Activated CD4-positive, alpha-beta T cell treated with anti-CD3 and anti-CD28 coated beads, Interleukin-2, amount 50 U/mL, for 1 hour (primary cell): Measurements from ENCODE around the gene UBA3.

ENCODE experiments used
- DNase-seq: peaks from one replicate; pipeline ENCODE4 v3.0.0-alpha.2; 2020

UBA3 gene

GRCh38 chr3:69080233-69080920 is at the start of gene UBA3:
Gene UBA3 (minus strand): TSS chr3:69080365. CDS start chr3:69080353, 12 bp downstream.
- DNase-seq = peak; percentile 92

GRCh38 chr3:69129531-69129930 is 49.4 kb upstream of the UBA3 start:
- no peak for DNase-seq

DNA sequence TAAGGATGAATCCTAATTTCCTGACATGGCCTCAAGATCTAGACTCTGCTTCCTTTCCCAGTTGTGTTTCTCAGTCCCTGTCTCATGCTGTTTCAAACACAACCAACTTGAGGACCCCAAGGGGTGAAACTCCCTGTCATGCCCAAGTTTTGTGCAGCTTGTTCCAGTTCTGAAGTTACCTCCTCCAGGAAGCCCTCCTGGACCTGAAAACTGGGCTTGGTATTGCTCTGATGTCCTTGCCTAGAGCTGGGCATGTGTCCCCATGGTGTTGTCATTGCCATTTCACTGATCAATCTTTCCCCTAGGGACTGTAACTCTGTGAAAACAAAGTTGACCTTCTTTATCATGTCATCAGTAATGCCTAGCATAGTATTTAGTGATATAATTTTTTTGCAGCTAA is 48.3 kb upstream of the UBA3 start:
- no peak for DNase-seq

DNA sequence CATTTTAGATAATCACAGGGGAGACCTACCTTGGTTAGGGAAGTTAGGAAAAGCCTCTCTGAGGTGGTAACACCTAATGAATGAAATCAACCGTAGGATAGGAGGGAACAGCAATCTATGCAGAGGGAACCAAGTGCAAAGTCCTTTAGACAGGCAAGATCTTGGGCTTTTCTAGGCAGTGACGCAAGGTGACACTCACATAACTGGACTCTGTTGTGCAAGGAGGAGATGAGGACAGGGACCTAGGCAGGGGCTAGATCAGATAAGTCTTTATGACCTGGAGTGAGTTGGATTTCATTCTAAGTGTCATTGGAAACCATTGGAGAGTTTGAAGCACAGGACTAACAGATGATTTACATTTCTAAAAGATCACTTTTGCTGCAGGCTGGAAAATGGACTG is 46.8 kb upstream of the UBA3 start:
- no peak for DNase-seq

DNA sequence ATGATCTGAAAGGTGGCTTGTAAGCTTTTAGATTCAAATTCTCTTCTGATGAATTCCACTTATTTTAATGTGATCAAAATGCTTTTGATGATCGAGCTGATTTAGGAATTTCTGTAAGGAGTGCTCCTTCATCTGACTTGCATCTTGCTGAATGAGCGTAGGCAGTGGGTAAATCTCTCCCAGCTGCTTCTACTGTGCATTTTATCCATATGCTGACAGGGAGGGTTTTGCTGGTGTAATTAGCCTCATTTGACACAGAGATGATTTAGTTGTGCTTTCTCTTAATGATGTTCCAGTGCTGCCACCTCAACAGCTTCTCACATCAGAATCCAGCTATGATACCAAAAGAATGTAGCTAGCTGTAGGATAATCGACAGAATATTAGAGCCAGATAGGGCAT is 46.1 kb upstream of the UBA3 start:
- no peak for DNase-seq

DNA sequence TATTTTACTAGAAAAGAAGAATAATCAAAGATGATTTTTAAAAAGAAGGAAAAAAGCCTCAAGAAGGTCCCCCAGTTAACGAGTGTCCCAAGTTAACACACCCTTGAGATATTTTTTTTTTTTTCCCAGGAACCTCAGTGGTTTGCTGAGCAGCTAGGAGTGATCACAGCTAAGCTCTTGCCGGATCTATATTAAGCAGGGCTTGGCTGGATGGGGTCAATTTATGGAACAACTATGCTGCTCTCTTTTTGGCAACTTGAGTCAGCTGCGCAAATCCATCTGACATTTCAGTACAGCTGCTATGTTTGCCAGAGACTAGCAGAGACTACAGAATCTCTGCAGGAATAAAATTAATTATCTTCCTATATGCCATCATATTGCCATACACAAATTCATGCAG is 42.2 kb upstream of the UBA3 start, which contains the start of gene LMOD3:
Gene LMOD3 (minus strand): TSS at position 193 of the 400 bp plus-strand sequence. CDS start 209 bp downstream, outside the sequence.
- DNase-seq = no peak

DNA sequence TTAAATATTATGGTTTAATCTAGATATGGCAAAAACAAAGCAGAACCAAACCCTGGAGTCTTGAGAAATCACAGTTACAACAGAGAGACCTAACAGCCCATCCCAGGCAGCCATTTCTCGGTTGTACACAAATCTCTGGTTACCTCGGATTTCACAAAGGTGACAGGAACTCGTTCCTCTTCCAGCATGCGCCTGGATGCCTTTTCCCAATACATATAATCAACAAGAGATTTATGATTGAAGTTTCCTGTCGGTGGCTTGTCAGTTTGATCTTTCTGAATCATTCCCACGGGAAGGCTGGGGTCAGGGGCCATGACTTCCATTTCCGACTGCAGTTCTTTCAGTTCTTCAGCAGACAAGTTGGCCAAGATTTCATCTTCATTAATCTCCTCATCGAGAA is 41.8 kb upstream of the UBA3 start:
- no peak for DNase-seq

GRCh38 chr3:69121513-69121912 is 41.3 kb upstream of the UBA3 start:
- DNase-seq = no peak

DNA sequence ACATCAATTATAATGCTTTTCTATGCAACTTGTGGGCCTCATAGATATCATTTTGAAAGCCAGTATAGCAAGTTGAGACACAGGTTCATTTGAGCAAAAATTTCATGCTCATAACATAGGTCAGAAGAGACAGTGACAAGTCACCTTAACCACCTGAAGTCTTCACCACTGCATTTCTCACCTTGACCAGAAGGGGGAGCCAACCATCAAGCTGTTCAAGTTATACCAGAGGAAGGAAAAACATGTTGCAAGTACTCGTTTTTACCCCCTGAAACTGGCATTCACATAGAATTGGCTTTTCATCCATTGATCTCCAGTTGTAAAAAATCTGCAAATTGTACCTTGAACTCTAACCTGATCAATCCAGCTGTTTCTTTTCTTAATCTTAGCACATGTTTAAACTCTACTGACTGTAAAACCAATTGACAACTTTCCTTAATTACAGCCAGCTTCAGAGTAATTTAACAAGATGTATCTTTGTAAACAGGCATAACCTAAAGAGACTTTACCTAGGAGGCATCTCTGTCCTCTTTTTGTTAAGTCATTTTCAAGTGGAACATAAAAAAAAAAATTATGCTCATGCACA is 40.8 kb upstream of the UBA3 start:
- peak; percentile 78 for DNase-seq

- no peak for DNase-seq
Measured at GRCh38 chr3:69119681-69120080, 39.5 kb upstream of the UBA3 start.

GRCh38 chr3:69119138-69119537 is 39.0 kb upstream of the UBA3 start:
- DNase-seq = no peak

- DNase-seq = no peak
Measured at GRCh38 chr3:69118555-69118954, 38.4 kb upstream of the UBA3 start.

DNA sequence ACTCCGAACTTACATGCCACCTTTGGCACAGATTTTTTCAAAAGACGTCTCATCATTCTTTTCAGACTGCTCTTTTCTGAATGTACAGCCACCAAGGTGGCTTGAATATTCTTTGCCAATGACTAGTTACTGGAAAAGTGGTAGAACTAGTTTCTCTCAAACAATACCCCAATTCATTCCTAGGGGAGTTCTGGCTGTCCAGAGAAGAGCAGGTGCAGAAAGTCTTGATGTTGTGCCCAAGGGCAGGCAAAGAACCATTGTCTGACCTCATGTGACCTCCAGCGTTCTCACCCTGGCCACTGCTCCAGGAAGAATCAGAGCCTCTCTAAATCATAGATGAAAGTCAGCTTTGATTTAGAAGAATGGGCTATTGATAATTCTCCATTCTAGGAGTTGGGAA is 36.7 kb upstream of the UBA3 start:
- DNase-seq = no peak

DNA sequence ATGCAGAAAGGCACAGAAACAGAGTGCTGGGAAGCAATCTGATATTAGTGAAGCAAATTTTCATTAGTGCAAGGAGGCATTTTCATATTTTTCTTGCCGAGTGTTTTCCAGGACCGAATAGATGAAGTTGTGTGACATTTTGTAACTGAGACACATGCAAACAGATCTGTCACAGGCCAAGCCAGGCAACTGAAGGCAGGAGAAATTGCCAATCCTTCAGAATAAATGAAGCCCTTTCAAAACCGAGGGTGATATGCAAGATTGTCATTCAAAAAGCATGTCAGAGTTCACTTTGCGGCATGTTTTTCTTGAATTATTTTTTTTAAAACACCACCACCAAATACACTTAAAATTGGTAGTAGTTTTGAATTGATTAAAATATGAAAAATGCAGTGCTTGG is 36.0 kb upstream of the UBA3 start:
- DNase-seq = no peak

DNA sequence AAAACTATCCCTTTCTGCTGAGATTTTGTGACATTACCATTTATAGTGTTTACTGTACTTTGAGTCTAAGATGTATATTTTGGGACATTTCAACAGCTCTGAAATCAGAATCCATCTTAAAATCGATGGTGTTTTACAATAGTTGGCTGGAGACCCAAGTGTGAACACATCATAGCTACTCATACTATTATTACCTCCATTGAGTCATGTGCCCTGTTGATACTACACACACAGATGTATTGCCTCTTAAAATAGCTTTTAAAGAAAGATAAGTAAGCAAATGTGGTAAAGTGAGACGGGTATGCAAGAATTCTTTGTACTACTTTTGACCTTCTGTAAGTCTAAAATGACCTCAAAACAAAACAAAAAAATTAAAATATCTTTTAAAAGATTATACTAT is 35.6 kb upstream of the UBA3 start:
- DNase-seq = no peak

GRCh38 chr3:69113536-69113935 is 33.4 kb upstream of the UBA3 start:
- DNase-seq = no peak

DNA sequence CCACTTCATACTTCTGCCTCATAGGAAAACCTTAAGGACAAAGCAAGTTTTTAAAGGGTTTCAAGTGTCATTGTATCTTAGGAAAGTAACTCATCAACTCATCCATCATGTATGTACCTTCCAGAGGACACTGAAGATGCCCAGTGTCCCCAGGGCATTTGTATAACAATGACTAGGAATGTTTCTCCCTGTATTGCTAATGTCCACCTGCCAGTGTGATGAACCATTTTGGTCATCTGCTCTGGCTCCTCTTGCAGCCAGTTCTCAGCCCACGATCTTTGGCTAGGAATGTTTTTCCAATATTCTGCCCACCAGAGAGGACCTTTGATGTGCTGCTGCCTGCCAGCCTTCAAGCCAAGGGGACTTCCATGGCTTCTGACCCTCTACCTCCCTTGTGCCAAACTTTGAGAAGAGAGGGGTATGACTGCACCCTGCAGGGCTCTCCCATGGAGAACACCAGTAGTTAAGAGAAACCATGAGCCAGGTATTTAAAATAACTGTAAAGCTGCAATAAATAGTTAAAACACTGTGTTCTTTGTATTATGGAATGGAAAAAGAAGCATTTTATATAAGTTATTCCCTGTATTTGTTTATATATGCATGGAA is 30.9 kb upstream of the UBA3 start:
- DNase-seq = no peak

GRCh38 chr3:69108811-69109210 is 28.6 kb upstream of the UBA3 start:
- no peak for DNase-seq

DNA sequence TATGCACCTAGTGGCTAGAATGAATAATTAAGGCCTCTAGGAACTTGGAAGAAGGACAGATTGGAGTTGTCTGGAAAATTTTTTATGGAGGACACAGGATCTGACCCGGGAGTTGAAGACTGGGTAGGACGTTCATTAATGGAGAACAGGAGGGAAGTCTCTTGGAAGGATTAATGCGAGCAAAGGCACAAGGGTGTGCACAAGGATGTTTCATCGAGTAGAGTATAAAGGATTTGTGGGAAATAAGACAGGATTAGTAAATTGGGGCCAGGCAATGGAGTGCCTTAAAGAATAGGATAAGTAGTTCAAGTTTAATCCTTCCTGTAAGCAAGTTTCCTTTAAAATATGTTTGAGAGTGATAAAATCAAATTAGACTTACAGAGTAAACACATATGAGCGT is 27.7 kb upstream of the UBA3 start:
- no peak for DNase-seq

GRCh38 chr3:69105320-69105719 is 25.2 kb upstream of the UBA3 start:
- no peak for DNase-seq

DNA sequence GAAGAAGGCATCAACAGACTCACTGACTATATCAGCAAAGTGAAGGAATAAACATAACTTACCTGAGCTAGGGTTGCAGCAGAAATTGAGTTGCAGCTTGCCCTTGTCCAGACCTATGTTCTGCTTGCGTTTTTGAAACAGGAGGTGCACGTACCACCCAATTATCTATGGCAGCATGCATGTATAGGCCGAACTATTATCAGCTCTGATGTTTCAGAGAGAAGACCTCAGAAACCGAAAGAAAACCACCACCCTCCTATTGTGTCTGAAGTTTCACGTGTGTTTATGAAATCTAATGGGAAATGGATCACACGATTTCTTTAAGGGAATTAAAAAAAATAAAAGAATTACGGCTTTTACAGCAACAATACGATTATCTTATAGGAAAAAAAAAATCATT is 24.4 kb upstream of the UBA3 start:
- DNase-seq = no peak

GRCh38 chr3:69103123-69103522 is 23.0 kb upstream of the UBA3 start:
- DNase-seq = no peak

DNA sequence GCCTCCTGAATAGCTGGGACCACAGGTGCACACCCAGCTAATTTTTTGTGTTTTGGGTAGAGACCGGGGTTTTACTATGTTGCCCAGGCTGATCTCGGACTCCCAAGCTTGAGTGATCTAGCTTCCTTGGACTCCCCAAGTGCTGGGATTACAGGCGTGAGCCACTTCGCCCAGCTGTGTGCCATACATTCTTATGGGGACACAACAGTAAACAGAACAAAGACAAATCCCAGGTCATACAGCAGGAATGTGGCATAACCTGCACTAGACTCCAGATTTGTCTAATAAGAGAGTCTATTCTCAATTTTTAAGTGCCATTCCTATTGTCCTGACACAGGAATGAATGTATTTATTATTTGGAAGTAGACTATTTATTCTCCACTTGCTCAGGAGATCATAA is 22.2 kb upstream of the UBA3 start:
- no peak for DNase-seq

- DNase-seq = no peak
Measured at GRCh38 chr3:69099576-69099975, 19.4 kb upstream of the UBA3 start.
